K562 (cell line): ENCODE data around the gene RPL36AL.

Source experiments
- ATF7 ChIP-seq: fragments of 450-650 bp; IDR thresholded peaks from 2 replicates; pipeline ENCODE4 v1.7.1; 2014; ENCODE audit warnings: mild to moderate bottlenecking, moderate library complexity
- CBX2 ChIP-seq: fragments of 200-600 bp; sonication (generic); IDR thresholded peaks from one replicate; pipeline ENCODE4 v1.6.1; 2012; ENCODE audit warnings: mild to moderate bottlenecking, low read length, inconsistent platforms; ENCODE audit not compliant: insufficient read depth, poor library complexity, severe bottlenecking
- CREB3 ChIP-seq: fragments of 450-650 bp; conservative IDR thresholded peaks from 2 replicates; pipeline ENCODE4 v1.6.1; 2016; ENCODE audit warnings: missing genetic modification characterization, low read depth, mild to moderate bottlenecking, missing compliant biosample characterization, moderate library complexity
- CTCF ChIP-seq, 3 experiments: IDR thresholded peaks in 2 of 3; conservative IDR thresholded peaks in 1 of 3; 2 replicates each; pipeline ENCODE4 v1.5.1; 2011 to 2012; ENCODE audit warnings: low read length in 3 of 3, mild to moderate bottlenecking in 3 of 3, control low read depth in 2 of 3, improper control_type of control experiment in 1 of 3, inconsistent platforms in 1 of 3, low read depth in 1 of 3, mixed read lengths in 1 of 3, moderate library complexity in 1 of 3; ENCODE audit not compliant: insufficient read depth in 2 of 3
- JUND ChIP-seq, 2 experiments: IDR thresholded peaks; 2 replicates in 1 of 2; 3 replicates in 1 of 2; pipeline ENCODE4 v1.6.1; 2011; ENCODE audit warnings: borderline replicate concordance in 2 of 2, low read depth in 2 of 2, low read length in 2 of 2, improper control_type of control experiment in 1 of 2, missing biosample characterization in 1 of 2, missing genetic modification characterization in 1 of 2, missing genetic modification reagents in 1 of 2
- KDM1A ChIP-seq, 2 experiments: fragments of 450-650 bp; IDR thresholded peaks; 2 replicates each; pipeline ENCODE4 v1.6.1; 2016; ENCODE audit warnings: mild to moderate bottlenecking in 2 of 2
- MAX ChIP-seq: sonication (generic); formaldehyde crosslinking; IDR thresholded peaks from 2 replicates; pipeline ENCODE4 v1.9.0; 2022; ENCODE audit warnings: mild to moderate bottlenecking, missing genetic modification reagents
- POLR2A ChIP-seq: fragments of 450-650 bp; conservative IDR thresholded peaks from 2 replicates; pipeline ENCODE4 v1.6.1; 2016
- POLR2AphosphoS5 ChIP-seq: IDR thresholded peaks from 2 replicates; pipeline ENCODE4 v1.6.1; 2011; ENCODE audit warnings: mild to moderate bottlenecking, low read depth, low read length, moderate library complexity; ENCODE audit not compliant: control insufficient read depth, insufficient read depth
- RAD51 ChIP-seq: fragments of 450-650 bp; IDR thresholded peaks from 2 replicates; pipeline ENCODE4 v1.7.1; 2016; ENCODE audit warnings: low read depth, mild to moderate bottlenecking, borderline replicate concordance
- SMARCA4 ChIP-seq: fragments of 450-650 bp; IDR thresholded peaks from 2 replicates; pipeline ENCODE4 v1.6.1; 2016
- TAF9B ChIP-seq: fragments of 450-650 bp; IDR thresholded peaks from 2 replicates; pipeline ENCODE4 v1.6.1; 2018; ENCODE audit warnings: mild to moderate bottlenecking; ENCODE audit not compliant: partially characterized antibody
- TFAM ChIP-seq: fragments of 250-450 bp; sonication (Bioruptor Pico); conservative IDR thresholded peaks from 2 replicates; pipeline ENCODE4 v1.5.0; 2021; ENCODE audit warnings: mild to moderate bottlenecking, moderate library complexity
- TRIM28 ChIP-seq: fragments of 450-650 bp; IDR thresholded peaks from 2 replicates; pipeline ENCODE4 v1.6.1; 2017

GRCh38 chr14:49642163-49642562 lies 21.7 kb upstream of the RPL36AL start:
- no peak for TF ChIP-seq JUND (IDR thresholded peaks at IDR 0.05; ENCODE audit: borderline replicate concordance, low read depth, low read length)
- no peak for TF ChIP-seq JUND (tag; IDR thresholded peaks at IDR 0.05; ENCODE audit: borderline replicate concordance, low read depth, low read length)
- TF ChIP-seq POLR2AphosphoS5, result no peak
- no peak for TF ChIP-seq CREB3 (tag)
- no peak for TF ChIP-seq CTCF (IDR thresholded peaks at IDR 0.05 in 2 of 3, conservative IDR thresholded peaks at IDR 0.05 in 1 of 3; ENCODE audit: insufficient read depth in 2 of 3, low read depth in 1 of 3, low read length in 3 of 3)
- TF ChIP-seq MAX (CRISPR knock-in tag), result no peak
- TF ChIP-seq POLR2A, result no peak
- no peak for TF ChIP-seq CBX2
- no peak for TF ChIP-seq TRIM28
- no peak for TF ChIP-seq ATF7
- no peak for TF ChIP-seq TAF9B
- TF ChIP-seq SMARCA4, result no peak
- TF ChIP-seq KDM1A (IDR thresholded peaks at IDR 0.05), result no peak
- no peak for TF ChIP-seq RAD51
- TF ChIP-seq TFAM, result no peak
